HepG2 (cell line): Measurements from ENCODE around the gene DNAJC10. TPM values are rescaled to one million over a fixed set of nuclear protein-coding genes. Genes with fewer than 3 reads are reported as not detected.

Experiments used
- CCDC6 ChIP-seq: sonication (generic); formaldehyde crosslinking; IDR thresholded peaks from 2 replicates; pipeline ENCODE4 v1.8.1; 2022; ENCODE audit warnings: mild to moderate bottlenecking, missing genetic modification reagents, moderate library complexity
- DDIT3 ChIP-seq: sonication (generic); formaldehyde crosslinking; IDR thresholded peaks from 2 replicates; pipeline ENCODE4 v1.4.0; 2020; ENCODE audit warnings: mild to moderate bottlenecking, missing genetic modification reagents
- HOXA7 ChIP-seq: sonication (generic); formaldehyde crosslinking; IDR thresholded peaks from 2 replicates; pipeline ENCODE4 v1.8.1; 2022; ENCODE audit warnings: mild to moderate bottlenecking, missing genetic modification reagents, moderate library complexity
- SKI ChIP-seq: fragments of 450-650 bp; IDR thresholded peaks from one replicate; pipeline ENCODE4 v1.6.1; 2018; ENCODE audit warnings: mild to moderate bottlenecking; ENCODE audit not compliant: partially characterized antibody
- THYN1 ChIP-seq: sonication (generic); formaldehyde crosslinking; IDR thresholded peaks from 2 replicates; pipeline ENCODE4 v1.8.1; 2023; ENCODE audit warnings: low read depth, mild to moderate bottlenecking, moderate library complexity, missing genetic modification reagents, borderline replicate concordance
- ZBTB7B ChIP-seq: sonication (generic); formaldehyde crosslinking; IDR thresholded peaks from 2 replicates; pipeline ENCODE4 v1.4.0; 2020; ENCODE audit warnings: missing genetic modification reagents
- ZMYM2 ChIP-seq: sonication (generic); formaldehyde crosslinking; IDR thresholded peaks from 2 replicates; pipeline ENCODE4 v1.8.0; 2022; ENCODE audit warnings: mild to moderate bottlenecking, missing genetic modification reagents
- polyA plus RNA-seq, 8 experiments: library from polyadenylated mRNA; depleted of rRNA in 3 of 8; stranded (reverse) in 7 of 8; unstranded in 1 of 8; fragments of >200 nt; fragmentation: Illumina TruSeq in 4 of 8; extraction: Trizol in 4 of 8; gene quantifications; 2 replicates each; pipeline versions ENCODE4 v1.2.1 to v1.2.3, GENCODE V29; 2011 to 2016; ENCODE audit warnings: low read depth in 4 of 8, missing spikeins in 1 of 8, mixed read lengths in 1 of 8; ENCODE audit not compliant: insufficient read depth in 1 of 8
- total RNA-seq, 5 experiments: library from RNA; depleted of rRNA; stranded (reverse); fragments of >200 nt; fragmentation: Illumina TruSeq; extraction: Trizol; gene quantifications; 2 replicates each; pipeline ENCODE4 v1.2.3, GENCODE V29; 2016; ENCODE audit warnings: low read depth in 1 of 5
- TF ChIP-seq, protein P1 (sequence below): sonication (generic); formaldehyde crosslinking; IDR thresholded peaks from 2 replicates; pipeline ENCODE4 v1.4.0; 2020; ENCODE audit warnings: missing genetic modification reagents, borderline replicate concordance
- TF ChIP-seq, protein P2 (sequence below): sonication (generic); formaldehyde crosslinking; IDR thresholded peaks from 2 replicates; pipeline ENCODE4 v1.9.0; 2021; ENCODE audit warnings: mild to moderate bottlenecking, missing genetic modification reagents

The DNAJC10 gene
- total and polyA plus RNA-seq, 2 of the 13 experiments (the other 11 are each of a cell fraction or from before 2014, with no cell fraction given), result 44.1 to 178 TPM

GRCh38 chr2:182724656-182725055, 8.6 kb downstream of the DNAJC10 start (continued):
- TF ChIP-seq, protein P1, sequence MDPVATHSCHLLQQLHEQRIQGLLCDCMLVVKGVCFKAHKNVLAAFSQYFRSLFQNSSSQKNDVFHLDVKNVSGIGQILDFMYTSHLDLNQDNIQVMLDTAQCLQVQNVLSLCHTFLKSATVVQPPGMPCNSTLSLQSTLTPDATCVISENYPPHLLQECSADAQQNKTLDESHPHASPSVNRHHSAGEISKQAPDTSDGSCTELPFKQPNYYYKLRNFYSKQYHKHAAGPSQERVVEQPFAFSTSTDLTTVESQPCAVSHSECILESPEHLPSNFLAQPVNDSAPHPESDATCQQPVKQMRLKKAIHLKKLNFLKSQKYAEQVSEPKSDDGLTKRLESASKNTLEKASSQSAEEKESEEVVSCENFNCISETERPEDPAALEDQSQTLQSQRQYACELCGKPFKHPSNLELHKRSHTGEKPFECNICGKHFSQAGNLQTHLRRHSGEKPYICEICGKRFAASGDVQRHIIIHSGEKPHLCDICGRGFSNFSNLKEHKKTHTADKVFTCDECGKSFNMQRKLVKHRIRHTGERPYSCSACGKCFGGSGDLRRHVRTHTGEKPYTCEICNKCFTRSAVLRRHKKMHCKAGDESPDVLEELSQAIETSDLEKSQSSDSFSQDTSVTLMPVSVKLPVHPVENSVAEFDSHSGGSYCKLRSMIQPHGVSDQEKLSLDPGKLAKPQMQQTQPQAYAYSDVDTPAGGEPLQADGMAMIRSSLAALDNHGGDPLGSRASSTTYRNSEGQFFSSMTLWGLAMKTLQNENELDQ (CRISPR knock-in tag), result no peak
- TF ChIP-seq CCDC6 (CRISPR knock-in tag), result no peak
- TF ChIP-seq ZMYM2 (CRISPR knock-in tag), result no peak
- no peak for TF ChIP-seq DDIT3 (CRISPR knock-in tag)
- TF ChIP-seq, protein P2, sequence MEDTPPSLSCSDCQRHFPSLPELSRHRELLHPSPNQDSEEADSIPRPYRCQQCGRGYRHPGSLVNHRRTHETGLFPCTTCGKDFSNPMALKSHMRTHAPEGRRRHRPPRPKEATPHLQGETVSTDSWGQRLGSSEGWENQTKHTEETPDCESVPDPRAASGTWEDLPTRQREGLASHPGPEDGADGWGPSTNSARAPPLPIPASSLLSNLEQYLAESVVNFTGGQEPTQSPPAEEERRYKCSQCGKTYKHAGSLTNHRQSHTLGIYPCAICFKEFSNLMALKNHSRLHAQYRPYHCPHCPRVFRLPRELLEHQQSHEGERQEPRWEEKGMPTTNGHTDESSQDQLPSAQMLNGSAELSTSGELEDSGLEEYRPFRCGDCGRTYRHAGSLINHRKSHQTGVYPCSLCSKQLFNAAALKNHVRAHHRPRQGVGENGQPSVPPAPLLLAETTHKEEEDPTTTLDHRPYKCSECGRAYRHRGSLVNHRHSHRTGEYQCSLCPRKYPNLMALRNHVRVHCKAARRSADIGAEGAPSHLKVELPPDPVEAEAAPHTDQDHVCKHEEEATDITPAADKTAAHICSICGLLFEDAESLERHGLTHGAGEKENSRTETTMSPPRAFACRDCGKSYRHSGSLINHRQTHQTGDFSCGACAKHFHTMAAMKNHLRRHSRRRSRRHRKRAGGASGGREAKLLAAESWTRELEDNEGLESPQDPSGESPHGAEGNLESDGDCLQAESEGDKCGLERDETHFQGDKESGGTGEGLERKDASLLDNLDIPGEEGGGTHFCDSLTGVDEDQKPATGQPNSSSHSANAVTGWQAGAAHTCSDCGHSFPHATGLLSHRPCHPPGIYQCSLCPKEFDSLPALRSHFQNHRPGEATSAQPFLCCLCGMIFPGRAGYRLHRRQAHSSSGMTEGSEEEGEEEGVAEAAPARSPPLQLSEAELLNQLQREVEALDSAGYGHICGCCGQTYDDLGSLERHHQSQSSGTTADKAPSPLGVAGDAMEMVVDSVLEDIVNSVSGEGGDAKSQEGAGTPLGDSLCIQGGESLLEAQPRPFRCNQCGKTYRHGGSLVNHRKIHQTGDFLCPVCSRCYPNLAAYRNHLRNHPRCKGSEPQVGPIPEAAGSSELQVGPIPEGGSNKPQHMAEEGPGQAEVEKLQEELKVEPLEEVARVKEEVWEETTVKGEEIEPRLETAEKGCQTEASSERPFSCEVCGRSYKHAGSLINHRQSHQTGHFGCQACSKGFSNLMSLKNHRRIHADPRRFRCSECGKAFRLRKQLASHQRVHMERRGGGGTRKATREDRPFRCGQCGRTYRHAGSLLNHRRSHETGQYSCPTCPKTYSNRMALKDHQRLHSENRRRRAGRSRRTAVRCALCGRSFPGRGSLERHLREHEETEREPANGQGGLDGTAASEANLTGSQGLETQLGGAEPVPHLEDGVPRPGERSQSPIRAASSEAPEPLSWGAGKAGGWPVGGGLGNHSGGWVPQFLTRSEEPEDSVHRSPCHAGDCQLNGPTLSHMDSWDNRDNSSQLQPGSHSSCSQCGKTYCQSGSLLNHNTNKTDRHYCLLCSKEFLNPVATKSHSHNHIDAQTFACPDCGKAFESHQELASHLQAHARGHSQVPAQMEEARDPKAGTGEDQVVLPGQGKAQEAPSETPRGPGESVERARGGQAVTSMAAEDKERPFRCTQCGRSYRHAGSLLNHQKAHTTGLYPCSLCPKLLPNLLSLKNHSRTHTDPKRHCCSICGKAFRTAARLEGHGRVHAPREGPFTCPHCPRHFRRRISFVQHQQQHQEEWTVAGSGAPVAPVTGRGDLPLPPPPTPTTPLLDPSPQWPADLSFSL (CRISPR knock-in tag), result no peak
- no peak for TF ChIP-seq SKI
- no peak for TF ChIP-seq ZBTB7B (CRISPR knock-in tag)
- TF ChIP-seq THYN1, result no peak
- no peak for TF ChIP-seq HOXA7 (CRISPR knock-in tag)
